Liver (tissue), 3 donors: Measurements from ENCODE around the gene TSHZ2.

ENCODE experiments used
- RXRA ChIP-seq, 2 donors: IDR thresholded peaks; 2 replicates each; pipeline ENCODE4 v1.6.1; 2017 to 2018; ENCODE audit warnings: antibody characterized with exemption in 2 of 2, mild to moderate bottlenecking in 1 of 2
- TF ChIP-seq, protein P1 (sequence below): fragments of 150-350 bp; IDR thresholded peaks from 2 replicates; pipeline ENCODE4 v1.5.1; 2017; ENCODE audit warnings: improper control_type of control experiment, low read depth, low read length; ENCODE audit not compliant: missing input control
- TF ChIP-seq, protein P2 (sequence below): IDR thresholded peaks from 2 replicates; pipeline ENCODE4 v1.6.1; 2016; ENCODE audit warnings: antibody characterized with exemption
- donor health status: healthy.
- donor health status: healthy.

GRCh38 chr20:53307964-53308597 is 335.9 kb downstream of the TSHZ2 start:
- TF ChIP-seq, protein P1, sequence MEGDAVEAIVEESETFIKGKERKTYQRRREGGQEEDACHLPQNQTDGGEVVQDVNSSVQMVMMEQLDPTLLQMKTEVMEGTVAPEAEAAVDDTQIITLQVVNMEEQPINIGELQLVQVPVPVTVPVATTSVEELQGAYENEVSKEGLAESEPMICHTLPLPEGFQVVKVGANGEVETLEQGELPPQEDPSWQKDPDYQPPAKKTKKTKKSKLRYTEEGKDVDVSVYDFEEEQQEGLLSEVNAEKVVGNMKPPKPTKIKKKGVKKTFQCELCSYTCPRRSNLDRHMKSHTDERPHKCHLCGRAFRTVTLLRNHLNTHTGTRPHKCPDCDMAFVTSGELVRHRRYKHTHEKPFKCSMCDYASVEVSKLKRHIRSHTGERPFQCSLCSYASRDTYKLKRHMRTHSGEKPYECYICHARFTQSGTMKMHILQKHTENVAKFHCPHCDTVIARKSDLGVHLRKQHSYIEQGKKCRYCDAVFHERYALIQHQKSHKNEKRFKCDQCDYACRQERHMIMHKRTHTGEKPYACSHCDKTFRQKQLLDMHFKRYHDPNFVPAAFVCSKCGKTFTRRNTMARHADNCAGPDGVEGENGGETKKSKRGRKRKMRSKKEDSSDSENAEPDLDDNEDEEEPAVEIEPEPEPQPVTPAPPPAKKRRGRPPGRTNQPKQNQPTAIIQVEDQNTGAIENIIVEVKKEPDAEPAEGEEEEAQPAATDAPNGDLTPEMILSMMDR = no peak
- TF ChIP-seq RXRA (IDR thresholded peaks at IDR 0.05) = no peak
- TF ChIP-seq, protein P2, sequence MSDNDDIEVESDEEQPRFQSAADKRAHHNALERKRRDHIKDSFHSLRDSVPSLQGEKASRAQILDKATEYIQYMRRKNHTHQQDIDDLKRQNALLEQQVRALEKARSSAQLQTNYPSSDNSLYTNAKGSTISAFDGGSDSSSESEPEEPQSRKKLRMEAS = no peak
